GM23338 (cell line): Measurements from ENCODE around the gene TCEA2. TPM values are rescaled to one million over a fixed set of nuclear protein-coding genes. Genes with fewer than 3 reads are reported as not detected.
A peak's percentile ranks its signal among the peaks of the same experiment; 100 is the strongest.

ENCODE experiments used
- ATAC-seq: fragments of 200-7000 bp; cut with Tn5 transposase; 3 replicates; pipeline ENCODE4 v1.9.1; 2020
- DNase-seq: peaks from one replicate; pipeline ENCODE4 v3.0.0-alpha.2; 2015; ENCODE audit warnings: low spot score
- H2AFZ ChIP-seq: fragments of 200-600 bp; sonication (generic); 2 replicates; pipeline ENCODE4 v1.8.0; 2016; ENCODE audit warnings: antibody characterized with exemption, mild to moderate bottlenecking, moderate library complexity
- H3F3A ChIP-seq: fragments of 200-600 bp; sonication (generic); replicated peaks from 2 replicates; pipeline ENCODE4 v1.8.0; 2017; ENCODE audit warnings: antibody characterized with exemption, mixed run types, low read depth
- H3K27ac ChIP-seq: fragments of 200-600 bp; sonication (generic); 2 replicates; pipeline ENCODE4 v1.6.1; 2016; ENCODE audit warnings: low read depth
- H3K27me3 ChIP-seq: fragments of 200-600 bp; sonication (generic); 2 replicates; pipeline ENCODE4 v1.8.0; 2016; ENCODE audit warnings: mild to moderate bottlenecking, mixed run types, moderate library complexity; ENCODE audit not compliant: insufficient read depth
- H3K36me3 ChIP-seq: fragments of 200-600 bp; sonication (generic); 2 replicates; pipeline ENCODE4 v1.8.0; 2016; ENCODE audit warnings: mild to moderate bottlenecking; ENCODE audit not compliant: insufficient read depth
- H3K4me1 ChIP-seq: fragments of 200-600 bp; sonication (generic); 2 replicates; pipeline ENCODE4 v1.8.0; 2016; ENCODE audit warnings: mild to moderate bottlenecking, moderate library complexity; ENCODE audit not compliant: insufficient read depth
- H3K4me2 ChIP-seq: fragments of 200-600 bp; sonication (generic); 2 replicates; pipeline ENCODE4 v1.7.1; 2017; ENCODE audit warnings: mixed run types
- H3K4me3 ChIP-seq: fragments of 200-600 bp; sonication (generic); 2 replicates; pipeline ENCODE4 v1.6.1; 2016; ENCODE audit warnings: mixed run types
- H3K79me2 ChIP-seq: fragments of 200-600 bp; sonication (generic); replicated peaks from 2 replicates; pipeline ENCODE4 v1.8.0; 2017; ENCODE audit warnings: mild to moderate bottlenecking; ENCODE audit not compliant: insufficient read depth
- H3K9me2 ChIP-seq: fragments of 200-600 bp; sonication (generic); 2 replicates; pipeline ENCODE4 v1.8.0; 2017; ENCODE audit not compliant: insufficient read depth
- H4K20me1 ChIP-seq: fragments of 200-600 bp; sonication (generic); replicated peaks from 2 replicates; pipeline ENCODE4 v1.8.0; 2017; ENCODE audit warnings: mild to moderate bottlenecking; ENCODE audit not compliant: insufficient read depth
- H3K27ac Mint-ChIP-seq: 2 replicates; pipeline ENCODE4 v1.8.0; 2020; ENCODE audit warnings: inconsistent platforms, mild to moderate bottlenecking, moderate library complexity, mixed read lengths
- H3K27me3 Mint-ChIP-seq: 3 replicates; pipeline ENCODE4 v1.8.0; 2022; ENCODE audit warnings: low read depth, mild to moderate bottlenecking, moderate library complexity, mixed read lengths, inconsistent platforms; ENCODE audit not compliant: insufficient read depth, poor library complexity
- H3K36me3 Mint-ChIP-seq: 3 replicates; pipeline ENCODE4 v1.8.0; 2021; ENCODE audit warnings: low read depth, mild to moderate bottlenecking, inconsistent platforms, moderate library complexity, mixed read lengths
- H3K4me1 Mint-ChIP-seq: 3 replicates; pipeline ENCODE4 v1.8.0; 2020; ENCODE audit warnings: mild to moderate bottlenecking, inconsistent platforms, mixed read lengths
- H3K4me3 Mint-ChIP-seq: 3 replicates; pipeline ENCODE4 v1.8.0; 2021; ENCODE audit warnings: moderate library complexity, mild to moderate bottlenecking, inconsistent platforms, mixed read lengths
- H3K9me3 Mint-ChIP-seq: 3 replicates; pipeline ENCODE4 v1.8.0; 2020; ENCODE audit warnings: moderate library complexity, mild to moderate bottlenecking, inconsistent platforms, mixed read lengths
- CREB1 ChIP-seq: fragments of 250-450 bp; sonication (Bioruptor Pico); IDR thresholded peaks from 2 replicates; pipeline ENCODE4 v1.5.0; 2020; ENCODE audit warnings: low read depth, mild to moderate bottlenecking, moderate library complexity
- EZH2 ChIP-seq: fragments of 200-600 bp; sonication (generic); IDR thresholded peaks from one replicate; pipeline ENCODE4 v1.8.0; 2017; ENCODE audit warnings: antibody characterized with exemption, mild to moderate bottlenecking, low read depth; ENCODE audit not compliant: unreplicated experiment
- EZH2phosphoT487 ChIP-seq: fragments of 200-600 bp; sonication (generic); IDR thresholded peaks from one replicate; pipeline ENCODE4 v1.8.1; 2018; ENCODE audit warnings: antibody characterized with exemption; ENCODE audit not compliant: unreplicated experiment
- JUNB ChIP-seq: IDR thresholded peaks from one replicate; pipeline ENCODE4 v1.6.1; 2016; ENCODE audit warnings: antibody characterized with exemption; ENCODE audit not compliant: unreplicated experiment
- NANOG ChIP-seq: IDR thresholded peaks from 2 replicates; pipeline ENCODE4 v1.6.1; 2016; ENCODE audit warnings: antibody characterized with exemption, borderline replicate concordance
- POLR2AphosphoS5 ChIP-seq: IDR thresholded peaks from 2 replicates; pipeline ENCODE4 v1.6.1; 2016; ENCODE audit warnings: antibody characterized with exemption, low read depth
- STAT1 ChIP-seq: IDR thresholded peaks from one replicate; pipeline ENCODE4 v1.6.1; 2016; ENCODE audit warnings: antibody characterized with exemption; ENCODE audit not compliant: unreplicated experiment
- ZNF331 ChIP-seq: fragments of 250-450 bp; sonication (Bioruptor Pico); IDR thresholded peaks from 2 replicates; pipeline ENCODE4 v1.5.0; 2020; ENCODE audit warnings: low read depth, mild to moderate bottlenecking, moderate library complexity
- polyA plus RNA-seq: library from polyadenylated mRNA; unstranded; fragments of >200 nt; fragmentation: Nextera tagmentation; extraction: Ambion mirVana; gene quantifications from 2 replicates; pipeline ENCODE4 v1.2.1, GENCODE V29; 2016
- total RNA-seq: library from RNA; depleted of rRNA; stranded (reverse); fragments of >200 nt; shearing (Covaris generic); gene quantifications from 2 replicates; pipeline ENCODE4 v1.2.3, GENCODE V29; 2014
- TF ChIP-seq, protein P1 (sequence below): IDR thresholded peaks from 2 replicates; pipeline ENCODE4 v1.6.1; 2016; ENCODE audit warnings: antibody characterized with exemption
- TF ChIP-seq, protein P2 (sequence below), 2 experiments: fragments of 200-600 bp in 1 of 2; sonication (generic) in 1 of 2; conservative IDR thresholded peaks; 2 replicates each; pipeline versions ENCODE4 v1.5.1 to v1.6.1; 2016 to 2017; ENCODE audit warnings: antibody characterized with exemption in 2 of 2, low read depth in 2 of 2, mild to moderate bottlenecking in 2 of 2, moderate library complexity in 1 of 2
- TF ChIP-seq, protein P3 (sequence below): IDR thresholded peaks from one replicate; pipeline ENCODE4 v1.6.1; 2018; ENCODE audit warnings: antibody characterized with exemption; ENCODE audit not compliant: unreplicated experiment

The TCEA2 gene
- total and polyA plus RNA-seq, 2 experiments from 2014 or later: 21.0 to 54.4 TPM

DNA sequence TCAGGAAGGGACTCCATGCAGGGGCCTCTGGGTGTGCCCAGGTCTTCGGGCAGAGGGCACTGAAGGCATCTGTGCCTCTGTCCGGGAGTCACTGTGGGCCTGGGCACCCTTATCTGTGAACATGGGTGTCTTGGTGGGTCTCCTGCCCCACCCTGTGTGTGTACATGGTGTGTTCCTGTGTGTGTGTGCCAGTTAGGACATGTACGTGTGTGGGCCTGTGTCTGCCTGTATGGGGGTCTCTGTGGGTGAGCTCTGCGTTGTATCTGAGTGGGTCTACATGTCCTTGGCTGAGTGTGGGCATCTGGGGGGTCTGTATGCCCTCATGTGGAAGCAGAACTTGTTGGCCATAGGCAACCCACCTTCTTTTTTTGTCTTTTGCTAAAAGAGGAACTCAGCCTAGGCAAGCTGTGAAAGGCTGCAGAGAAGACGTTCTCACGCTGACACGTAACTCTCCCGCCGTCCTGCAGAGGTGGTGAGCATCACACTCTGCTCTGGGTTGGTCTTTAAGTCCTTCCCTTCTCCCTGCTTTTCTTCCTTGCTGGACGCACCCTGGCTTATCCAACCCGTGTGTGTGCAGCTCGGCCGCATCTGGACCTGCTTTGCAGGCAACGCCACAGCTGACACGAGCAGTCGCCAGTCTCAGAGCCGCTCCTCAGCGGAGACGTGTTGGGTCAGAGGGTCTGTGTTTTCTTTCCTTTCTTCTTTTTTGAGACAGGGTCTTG lies 44.9 kb downstream of the TCEA2 start (continued):
- TF ChIP-seq, protein P1, sequence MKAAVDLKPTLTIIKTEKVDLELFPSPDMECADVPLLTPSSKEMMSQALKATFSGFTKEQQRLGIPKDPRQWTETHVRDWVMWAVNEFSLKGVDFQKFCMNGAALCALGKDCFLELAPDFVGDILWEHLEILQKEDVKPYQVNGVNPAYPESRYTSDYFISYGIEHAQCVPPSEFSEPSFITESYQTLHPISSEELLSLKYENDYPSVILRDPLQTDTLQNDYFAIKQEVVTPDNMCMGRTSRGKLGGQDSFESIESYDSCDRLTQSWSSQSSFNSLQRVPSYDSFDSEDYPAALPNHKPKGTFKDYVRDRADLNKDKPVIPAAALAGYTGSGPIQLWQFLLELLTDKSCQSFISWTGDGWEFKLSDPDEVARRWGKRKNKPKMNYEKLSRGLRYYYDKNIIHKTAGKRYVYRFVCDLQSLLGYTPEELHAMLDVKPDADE: no peak
- TF ChIP-seq EZH2 (no peak), JUNB (no peak), CREB1 (CRISPR knock-in tag) (no peak), EZH2phosphoT487 (no peak), POLR2AphosphoS5 (no peak)
- TF ChIP-seq, protein P2, sequence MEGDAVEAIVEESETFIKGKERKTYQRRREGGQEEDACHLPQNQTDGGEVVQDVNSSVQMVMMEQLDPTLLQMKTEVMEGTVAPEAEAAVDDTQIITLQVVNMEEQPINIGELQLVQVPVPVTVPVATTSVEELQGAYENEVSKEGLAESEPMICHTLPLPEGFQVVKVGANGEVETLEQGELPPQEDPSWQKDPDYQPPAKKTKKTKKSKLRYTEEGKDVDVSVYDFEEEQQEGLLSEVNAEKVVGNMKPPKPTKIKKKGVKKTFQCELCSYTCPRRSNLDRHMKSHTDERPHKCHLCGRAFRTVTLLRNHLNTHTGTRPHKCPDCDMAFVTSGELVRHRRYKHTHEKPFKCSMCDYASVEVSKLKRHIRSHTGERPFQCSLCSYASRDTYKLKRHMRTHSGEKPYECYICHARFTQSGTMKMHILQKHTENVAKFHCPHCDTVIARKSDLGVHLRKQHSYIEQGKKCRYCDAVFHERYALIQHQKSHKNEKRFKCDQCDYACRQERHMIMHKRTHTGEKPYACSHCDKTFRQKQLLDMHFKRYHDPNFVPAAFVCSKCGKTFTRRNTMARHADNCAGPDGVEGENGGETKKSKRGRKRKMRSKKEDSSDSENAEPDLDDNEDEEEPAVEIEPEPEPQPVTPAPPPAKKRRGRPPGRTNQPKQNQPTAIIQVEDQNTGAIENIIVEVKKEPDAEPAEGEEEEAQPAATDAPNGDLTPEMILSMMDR (conservative IDR thresholded peaks at IDR 0.05; ENCODE audit: low read depth in 2 of 2): no peak
- TF ChIP-seq, protein P3, sequence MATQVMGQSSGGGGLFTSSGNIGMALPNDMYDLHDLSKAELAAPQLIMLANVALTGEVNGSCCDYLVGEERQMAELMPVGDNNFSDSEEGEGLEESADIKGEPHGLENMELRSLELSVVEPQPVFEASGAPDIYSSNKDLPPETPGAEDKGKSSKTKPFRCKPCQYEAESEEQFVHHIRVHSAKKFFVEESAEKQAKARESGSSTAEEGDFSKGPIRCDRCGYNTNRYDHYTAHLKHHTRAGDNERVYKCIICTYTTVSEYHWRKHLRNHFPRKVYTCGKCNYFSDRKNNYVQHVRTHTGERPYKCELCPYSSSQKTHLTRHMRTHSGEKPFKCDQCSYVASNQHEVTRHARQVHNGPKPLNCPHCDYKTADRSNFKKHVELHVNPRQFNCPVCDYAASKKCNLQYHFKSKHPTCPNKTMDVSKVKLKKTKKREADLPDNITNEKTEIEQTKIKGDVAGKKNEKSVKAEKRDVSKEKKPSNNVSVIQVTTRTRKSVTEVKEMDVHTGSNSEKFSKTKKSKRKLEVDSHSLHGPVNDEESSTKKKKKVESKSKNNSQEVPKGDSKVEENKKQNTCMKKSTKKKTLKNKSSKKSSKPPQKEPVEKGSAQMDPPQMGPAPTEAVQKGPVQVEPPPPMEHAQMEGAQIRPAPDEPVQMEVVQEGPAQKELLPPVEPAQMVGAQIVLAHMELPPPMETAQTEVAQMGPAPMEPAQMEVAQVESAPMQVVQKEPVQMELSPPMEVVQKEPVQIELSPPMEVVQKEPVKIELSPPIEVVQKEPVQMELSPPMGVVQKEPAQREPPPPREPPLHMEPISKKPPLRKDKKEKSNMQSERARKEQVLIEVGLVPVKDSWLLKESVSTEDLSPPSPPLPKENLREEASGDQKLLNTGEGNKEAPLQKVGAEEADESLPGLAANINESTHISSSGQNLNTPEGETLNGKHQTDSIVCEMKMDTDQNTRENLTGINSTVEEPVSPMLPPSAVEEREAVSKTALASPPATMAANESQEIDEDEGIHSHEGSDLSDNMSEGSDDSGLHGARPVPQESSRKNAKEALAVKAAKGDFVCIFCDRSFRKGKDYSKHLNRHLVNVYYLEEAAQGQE: no peak

DNA sequence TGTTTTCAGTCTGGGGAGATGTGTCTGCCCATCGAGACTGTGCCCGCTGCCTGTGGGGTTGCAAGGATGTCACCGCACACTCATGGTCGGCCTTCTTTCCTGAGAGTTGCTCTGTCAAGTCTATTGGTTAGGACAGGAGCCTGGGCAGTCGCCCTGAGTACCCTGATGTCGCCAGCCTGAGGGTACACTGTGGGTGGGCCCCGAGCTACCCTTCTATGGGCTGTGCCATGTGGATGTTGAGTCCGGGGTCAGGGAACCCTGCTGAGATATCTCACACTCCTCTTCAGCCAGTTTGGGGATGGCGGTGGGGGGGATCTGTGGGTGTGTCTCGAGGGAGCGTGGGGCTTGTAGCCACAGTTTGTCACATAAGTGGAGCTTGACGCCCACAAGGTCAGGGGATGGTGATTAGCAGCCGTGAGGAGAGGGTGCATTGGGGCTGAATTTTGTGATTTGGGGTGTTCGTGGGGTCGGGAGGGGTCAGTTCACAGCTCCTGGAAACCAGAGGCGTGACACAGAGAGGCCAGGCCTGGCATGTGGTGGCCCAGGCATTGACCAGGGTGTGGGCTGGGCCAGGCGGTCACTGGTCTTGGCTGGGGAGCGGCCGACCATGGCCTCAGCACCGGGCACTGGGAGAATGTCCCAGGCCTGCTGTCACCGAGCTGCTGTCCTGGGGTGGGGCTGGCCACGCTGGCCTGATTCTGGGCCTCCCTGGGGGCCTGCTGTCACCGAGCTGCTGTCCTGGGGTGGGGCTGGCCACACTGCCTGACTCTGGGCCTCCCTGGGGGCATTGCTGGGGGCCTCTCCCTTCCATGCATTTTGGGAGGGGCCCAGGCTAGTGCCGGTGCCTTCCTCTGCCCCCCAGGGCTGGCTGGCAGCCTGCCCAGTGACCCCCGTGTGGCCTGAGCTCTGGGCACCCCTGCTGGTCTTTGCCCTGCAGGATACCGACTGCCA lies 46.0 kb downstream of the TCEA2 start:
- Histone ChIP-seq H3K4me1 (no peaks in the 10 kb centered on the region), H2AFZ (no peak overlapping the region), H3F3A (no peaks in the 10 kb centered on the region), H3K36me3 (no peaks in the 10 kb centered on the region), H4K20me1 (no peaks in the 10 kb centered on the region), H3K4me3 (no peak overlapping the region), H3K27ac (no peak overlapping the region), H3K9me2 (no peaks in the 10 kb centered on the region), H3K79me2 (no peaks in the 10 kb centered on the region), H3K27me3 (no peaks in the 10 kb centered on the region), H3K4me2 (no peak overlapping the region)
- no peak for ATAC-seq
- Mint-ChIP-seq H3K4me3 (no peak overlapping the region), H3K27ac (no peak overlapping the region), H3K9me3 (no peaks in the 10 kb centered on the region; the same call in 2 of the 3 replicates), H3K36me3 (no peaks in the 10 kb centered on the region), H3K27me3 (peaks cover 7% of the 10 kb centered on the region), H3K4me1 (peaks cover 3% of the 10 kb centered on the region)
- peak; percentile 0 for DNase-seq
- TF ChIP-seq STAT1 (no peak), NANOG (no peak), EZH2 (no peak), CREB1 (CRISPR knock-in tag) (no peak), POLR2AphosphoS5 (no peak), ZNF331 (CRISPR knock-in tag) (no peak)
- TF ChIP-seq, protein P1: no peak
- TF ChIP-seq, protein P2 (conservative IDR thresholded peaks at IDR 0.05; ENCODE audit: low read depth in 2 of 2): no peak
